Erythroblast (primary cell): Measurements from ENCODE around the gene APBA1.

Source experiments
- GATA1 ChIP-seq: IDR thresholded peaks from 2 replicates; pipeline ENCODE4 v1.6.1; 2011; ENCODE audit warnings: low read depth, mild to moderate bottlenecking, control low read depth, low read length, moderate library complexity
- POLR2A ChIP-seq: IDR thresholded peaks from 2 replicates; pipeline ENCODE4 v1.6.1; 2011; ENCODE audit warnings: mild to moderate bottlenecking, low read length

DNA sequence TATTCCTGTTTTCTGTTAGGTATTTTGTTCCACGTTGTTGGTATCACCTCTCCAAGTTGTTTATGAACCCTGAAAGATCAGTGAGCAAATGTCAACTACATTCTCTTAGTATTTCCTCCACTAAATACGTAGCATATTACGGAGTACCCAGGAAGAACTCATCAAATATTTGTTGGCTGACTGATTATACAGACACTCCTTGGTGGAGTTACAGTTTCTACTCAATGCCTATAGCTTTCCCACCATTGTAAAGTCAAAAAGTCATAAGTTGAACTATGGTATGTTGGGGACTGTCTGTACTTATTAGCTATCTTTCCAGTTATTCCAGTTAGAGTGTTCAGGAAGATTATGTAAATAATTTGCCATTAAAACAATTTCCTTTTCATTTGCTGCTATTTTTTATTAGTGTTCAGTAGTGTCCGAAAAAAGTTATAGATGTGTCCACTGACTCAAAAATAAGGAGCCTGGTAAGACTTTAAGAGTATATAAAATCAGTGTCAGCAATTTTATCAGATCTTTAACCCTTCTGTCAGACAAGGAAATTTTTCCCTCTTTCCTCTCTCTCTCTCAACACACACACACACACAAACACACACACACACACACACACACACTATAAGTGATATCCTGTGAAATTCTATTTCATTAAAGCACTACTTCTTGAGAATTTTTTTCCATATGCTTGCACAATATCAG lies 6.8 kb upstream of the APBA1 start:
- TF ChIP-seq POLR2A (no peak), GATA1 (no peak)
